Activated CD4-positive, CD25-positive, alpha-beta regulatory T cell treated with anti-CD3 and anti-CD28 coated beads, Interleukin-2, amount 50 U/mL, for 24 hours (primary cell): ENCODE measurements around the gene PTGER2.
A peak's percentile ranks its signal among the peaks of the same experiment; 100 is the strongest.

Experiments used
- ATAC-seq, 2 donors: fragments of 150-1000 bp; cut with Tn5 transposase; one replicate each; pipeline ENCODE4 v1.10.0; 2021; ENCODE audit warnings: mild to moderate bottlenecking in 1 of 2, moderate library complexity in 1 of 2

Gene PTGER2

DNA sequence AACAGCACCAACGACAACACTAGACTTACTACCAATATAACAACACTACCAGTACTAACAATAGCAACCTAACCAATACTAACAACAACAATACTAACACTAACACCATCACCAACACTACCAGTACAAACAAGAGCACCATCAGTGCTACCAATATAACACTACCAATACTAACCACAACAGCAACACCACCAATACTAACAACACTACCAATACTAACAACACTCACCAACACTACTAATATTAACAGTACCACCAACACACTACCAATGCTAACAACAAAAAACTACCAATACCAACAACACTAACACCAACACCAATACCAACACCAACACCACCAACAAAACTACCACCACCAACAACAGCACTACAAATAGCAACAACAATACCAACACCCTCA is 25.1 kb downstream of the PTGER2 start:
- ATAC-seq = no peak

DNA sequence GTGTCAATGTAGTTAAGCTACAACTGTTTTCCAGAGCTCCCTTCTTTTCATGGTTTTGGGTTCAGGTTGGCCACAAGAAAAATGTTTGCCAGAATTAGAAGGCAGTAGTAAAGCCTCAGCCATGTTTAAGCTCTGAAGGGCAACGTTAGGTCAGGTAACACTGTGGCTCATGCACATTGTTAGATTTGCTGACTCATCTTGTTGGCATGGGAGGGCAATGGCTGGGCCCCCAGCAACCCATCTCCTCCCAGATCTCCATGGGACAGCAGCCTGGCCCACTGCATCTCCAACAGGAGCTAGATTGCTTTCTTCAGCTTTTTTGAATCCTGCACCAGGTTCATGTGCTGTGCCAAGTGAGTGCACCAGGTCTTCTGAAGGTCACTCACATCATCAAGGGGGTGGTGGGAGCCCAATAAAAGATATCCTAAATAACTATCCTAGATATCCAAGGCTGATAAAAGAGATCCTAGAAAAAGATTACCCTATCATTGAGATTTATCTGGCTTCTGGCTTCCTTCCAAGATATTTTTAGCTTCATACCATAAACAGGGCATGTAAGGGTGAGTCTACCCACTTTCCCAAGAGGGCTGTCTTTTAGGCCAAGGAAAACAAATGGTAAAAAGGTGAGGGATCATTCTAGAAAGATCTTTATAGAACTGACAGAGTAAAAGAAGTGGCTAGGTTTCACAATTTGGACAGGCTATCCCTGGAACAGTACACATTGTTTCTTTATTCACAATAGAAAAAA is 28.9 kb downstream of the PTGER2 start:
- ATAC-seq = no peak

- no peak for ATAC-seq
Observed at GRCh38 chr14:52346778-52347177, 32.7 kb downstream of the PTGER2 start.

- no peak for ATAC-seq
Observed at GRCh38 chr14:52348279-52348678, 34.2 kb downstream of the PTGER2 start.

DNA sequence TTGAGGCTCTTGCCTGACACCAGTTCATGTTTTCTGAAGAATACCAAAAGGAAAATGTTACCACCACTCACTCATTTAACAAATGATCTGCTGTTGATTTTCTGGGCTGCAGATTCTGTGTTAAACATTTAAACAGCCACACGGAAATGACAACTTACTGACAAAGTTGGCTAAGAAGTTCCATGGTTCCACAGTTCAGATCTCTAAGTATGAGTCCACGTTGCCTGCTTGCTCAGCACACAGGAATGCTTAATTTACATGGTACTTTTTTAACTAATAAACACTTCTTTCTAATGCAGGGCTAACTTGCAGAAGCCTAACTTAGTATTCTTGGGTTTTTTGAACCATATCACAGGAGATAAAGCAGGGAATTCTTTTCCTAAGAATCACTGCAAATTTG is 34.7 kb downstream of the PTGER2 start:
- ATAC-seq = no peak

GRCh38 chr14:52349731-52350130 is 35.6 kb downstream of the PTGER2 start:
- ATAC-seq = peak; percentile 35 to 47

DNA sequence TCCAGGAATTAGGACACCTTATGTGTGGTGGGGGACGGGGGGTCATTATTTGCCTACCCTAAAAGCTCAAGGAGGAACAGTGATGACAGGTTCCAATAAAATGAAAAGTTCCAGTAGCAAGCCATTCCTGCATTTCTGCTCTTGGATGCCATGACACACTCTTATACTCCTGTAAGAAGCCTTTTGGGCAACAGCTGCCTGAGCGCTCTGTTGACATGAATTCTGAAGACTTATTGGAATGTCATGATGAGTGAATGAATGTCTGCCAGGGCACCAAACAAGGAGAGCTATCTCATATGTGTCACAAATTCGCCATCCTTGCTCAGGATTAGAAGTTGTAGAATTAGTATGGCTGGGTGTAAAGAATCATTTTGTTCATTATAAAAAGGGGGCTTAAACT is 36.3 kb downstream of the PTGER2 start:
- ATAC-seq = no peak

GRCh38 chr14:52351233-52352060 is 37.3 kb downstream of the PTGER2 start:
- ATAC-seq = peak; percentile 39 to 41

DNA sequence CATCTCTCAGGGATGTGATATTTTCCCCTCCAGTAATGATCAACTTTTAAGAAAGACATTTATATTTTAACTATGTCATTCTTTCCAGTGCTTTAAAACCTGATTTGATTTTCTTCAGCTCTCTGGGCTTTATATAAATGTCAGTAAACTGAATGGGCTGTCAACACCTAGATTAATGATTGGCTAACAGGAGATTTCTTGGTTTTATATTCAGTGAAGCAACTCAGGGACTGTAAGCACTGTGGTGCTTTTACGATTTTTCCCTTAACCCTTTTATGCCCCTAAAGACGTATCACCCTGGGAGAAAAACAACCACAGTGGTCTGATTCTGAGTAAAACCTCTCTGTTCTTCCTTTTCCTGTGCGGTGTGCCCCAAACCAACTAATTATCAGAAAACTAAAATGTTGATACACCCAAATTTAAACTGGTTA is 38.0 kb downstream of the PTGER2 start:
- peak; percentile 87 to 90 for ATAC-seq

DNA sequence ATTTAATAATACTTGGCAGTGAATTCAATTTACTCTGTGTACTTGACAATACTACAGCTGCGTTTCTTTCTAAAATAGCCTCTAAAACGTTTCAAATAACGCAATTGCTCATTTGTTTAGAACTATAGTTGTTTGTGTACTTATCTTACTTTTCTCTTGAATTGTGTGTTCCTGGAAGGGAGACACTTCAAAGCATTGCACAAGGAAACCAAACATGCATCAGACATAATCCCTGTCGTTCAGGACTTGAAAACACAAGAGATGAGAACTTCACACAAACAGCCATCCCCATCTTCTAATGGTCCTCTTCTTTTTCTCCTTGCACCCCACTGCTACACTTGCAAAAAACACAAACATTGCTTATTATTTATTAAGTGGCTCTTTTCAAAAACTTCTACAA is 38.5 kb downstream of the PTGER2 start:
- ATAC-seq = peak; percentile 25 to 39

DNA sequence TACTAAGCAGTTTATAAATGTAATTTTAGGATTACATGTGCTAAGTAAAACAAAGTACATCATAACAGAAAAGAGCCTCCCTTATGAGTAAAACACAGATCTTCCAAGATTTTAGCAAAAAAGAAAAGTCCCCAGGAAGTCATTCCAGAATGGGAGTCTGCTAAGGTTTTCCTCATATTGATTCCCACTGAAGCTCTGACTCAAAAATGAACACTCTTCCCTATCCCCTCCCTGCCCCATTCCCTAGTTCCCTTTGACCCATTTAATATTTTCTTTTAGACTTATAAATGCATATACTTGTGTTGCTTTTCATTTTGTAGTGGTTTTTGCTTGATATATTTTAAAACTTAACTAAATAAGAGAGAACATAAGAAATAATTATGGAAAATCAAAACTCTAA is 40.1 kb downstream of the PTGER2 start:
- no peak for ATAC-seq

DNA sequence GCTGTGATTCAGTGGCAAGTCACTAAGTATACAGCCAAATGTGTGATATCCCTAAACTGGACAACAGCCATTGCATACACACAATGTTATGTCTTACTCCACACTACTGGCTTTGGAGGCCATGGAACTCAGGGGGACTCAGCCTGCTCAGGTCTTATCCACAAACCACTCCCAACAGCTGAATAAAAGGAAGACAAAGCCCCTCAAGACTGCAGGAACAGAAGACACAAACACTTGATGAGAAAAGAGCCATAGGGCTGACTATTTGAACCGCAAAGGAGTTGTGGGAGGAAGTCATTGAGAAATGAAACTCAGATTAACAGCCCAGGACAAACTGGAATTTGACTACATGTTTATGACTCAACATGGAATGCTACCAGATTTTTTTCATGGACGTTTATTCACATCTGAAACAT is 40.9 kb downstream of the PTGER2 start:
- ATAC-seq = no peak

DNA sequence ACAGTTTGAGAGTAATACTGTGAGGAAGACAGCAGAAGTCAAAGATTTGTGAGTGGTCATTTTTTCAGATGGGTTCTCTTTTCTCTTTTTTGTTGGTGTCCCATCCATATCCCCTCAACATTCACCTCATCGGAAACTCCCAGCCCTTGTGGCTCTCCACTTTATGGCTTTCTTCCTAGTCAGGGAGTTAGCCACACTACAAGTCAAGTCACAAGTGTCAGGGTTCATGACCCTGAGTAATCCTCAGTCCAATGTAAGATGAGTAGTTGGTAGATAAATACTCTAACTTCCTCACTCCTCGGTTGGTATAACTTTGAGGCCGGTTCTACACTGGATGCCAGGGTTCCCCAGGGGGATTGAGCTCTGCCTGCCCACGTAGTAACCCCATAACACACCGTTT is 41.4 kb downstream of the PTGER2 start:
- no peak for ATAC-seq

DNA sequence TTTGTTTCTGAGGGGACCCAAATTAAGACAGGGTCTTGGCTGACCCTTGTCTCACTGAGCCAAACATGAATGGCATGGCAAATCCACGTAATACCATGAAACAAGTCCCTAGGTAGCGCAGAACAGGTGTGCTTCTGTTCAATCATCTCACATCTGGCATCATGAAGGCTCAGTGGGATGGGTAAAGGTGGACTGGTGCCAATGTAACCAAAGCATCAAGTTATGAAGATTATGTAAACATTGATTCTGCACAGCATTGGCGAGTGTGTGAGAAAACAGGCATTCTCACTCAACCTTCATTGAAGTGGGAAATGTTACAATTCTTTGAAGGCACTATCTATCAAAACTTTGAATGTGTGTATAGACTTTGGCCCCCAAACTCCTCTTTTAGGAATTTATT is 41.9 kb downstream of the PTGER2 start:
- ATAC-seq = no peak

GRCh38 chr14:52360831-52361230 is 46.7 kb downstream of the PTGER2 start:
- ATAC-seq = no peak

DNA sequence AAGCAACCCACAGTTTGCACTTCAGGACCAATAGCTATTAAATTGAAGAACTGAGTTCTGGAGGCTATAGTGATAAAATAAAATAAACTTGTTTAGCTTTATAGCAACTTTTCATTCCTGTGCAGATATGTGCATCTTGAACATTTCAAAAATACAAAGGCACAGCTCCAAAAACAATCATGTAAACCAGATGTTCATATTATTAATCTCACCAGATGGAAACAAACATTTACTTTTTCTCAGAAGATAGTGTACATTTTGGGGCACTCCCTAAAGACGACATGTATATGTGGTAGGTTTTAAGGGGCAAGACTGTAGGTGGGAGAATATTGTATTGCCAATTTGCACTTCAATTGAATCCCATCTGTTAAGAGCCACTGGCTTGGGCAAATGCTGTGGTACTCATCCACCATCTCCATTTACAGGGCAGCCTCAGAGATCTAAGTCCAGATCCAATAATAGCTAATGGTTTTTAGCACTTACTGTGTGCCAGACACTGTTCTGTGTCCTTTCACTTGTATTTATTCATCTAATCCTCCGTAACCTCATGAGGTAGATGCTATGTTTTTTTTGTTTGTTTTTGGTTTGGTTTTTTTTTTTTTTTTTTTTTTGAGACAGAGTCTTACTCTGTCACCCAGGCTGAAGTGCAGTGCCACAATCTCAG is 49.1 kb downstream of the PTGER2 start:
- ATAC-seq = no peak

DNA sequence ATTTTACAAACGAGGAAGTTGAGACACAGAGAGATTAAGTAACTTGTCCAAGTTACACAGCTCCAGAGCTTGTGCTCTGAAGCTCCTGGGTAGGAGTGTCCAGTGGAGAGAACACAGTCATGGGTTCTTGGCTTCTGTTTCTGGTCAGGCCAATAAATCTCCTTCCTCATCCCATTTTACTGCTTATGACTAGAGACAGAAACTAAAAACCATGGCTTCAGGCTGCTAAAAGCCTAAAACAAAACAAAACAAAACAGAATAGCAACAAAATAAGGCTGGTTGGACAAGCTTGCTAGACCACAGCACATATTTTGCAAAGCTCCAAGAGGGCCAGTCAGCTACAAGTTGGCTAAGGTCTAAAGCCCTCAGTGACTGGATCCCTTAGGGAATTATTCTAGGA is 49.8 kb downstream of the PTGER2 start:
- ATAC-seq = no peak

GRCh38 chr14:52365071-52365470 is 51.0 kb downstream of the PTGER2 start:
- no peak for ATAC-seq

- ATAC-seq = no peak
Observed at GRCh38 chr14:52366796-52367315, 52.7 kb downstream of the PTGER2 start.

GRCh38 chr14:52369305-52369801 is 55.2 kb downstream of the PTGER2 start:
- no peak for ATAC-seq

DNA sequence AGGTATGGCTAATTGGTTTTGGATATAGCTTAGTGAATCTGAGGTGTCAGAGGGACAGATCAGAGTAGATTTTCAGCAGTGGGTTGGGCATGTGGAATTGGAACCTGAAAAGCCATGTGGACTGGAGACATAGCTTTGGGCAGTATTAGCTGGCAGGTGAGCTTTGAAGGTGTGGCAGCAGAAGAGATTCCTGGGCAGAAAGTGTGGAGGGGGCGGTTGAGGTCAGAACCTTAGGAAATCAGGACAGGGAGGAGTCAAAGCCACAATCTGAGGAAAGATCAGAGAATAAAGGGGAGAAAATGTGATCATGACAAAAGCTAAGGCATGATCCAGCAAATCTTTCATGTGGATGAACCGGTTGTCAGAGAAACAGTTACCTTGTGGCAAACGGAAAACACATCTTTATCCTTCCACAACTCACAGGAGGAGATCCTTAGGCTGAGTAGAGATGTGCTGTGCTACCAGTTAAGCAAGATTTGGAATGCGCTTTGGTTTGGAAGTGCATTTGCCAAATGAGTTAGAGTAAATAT is 56.4 kb downstream of the PTGER2 start:
- ATAC-seq = no peak

DNA sequence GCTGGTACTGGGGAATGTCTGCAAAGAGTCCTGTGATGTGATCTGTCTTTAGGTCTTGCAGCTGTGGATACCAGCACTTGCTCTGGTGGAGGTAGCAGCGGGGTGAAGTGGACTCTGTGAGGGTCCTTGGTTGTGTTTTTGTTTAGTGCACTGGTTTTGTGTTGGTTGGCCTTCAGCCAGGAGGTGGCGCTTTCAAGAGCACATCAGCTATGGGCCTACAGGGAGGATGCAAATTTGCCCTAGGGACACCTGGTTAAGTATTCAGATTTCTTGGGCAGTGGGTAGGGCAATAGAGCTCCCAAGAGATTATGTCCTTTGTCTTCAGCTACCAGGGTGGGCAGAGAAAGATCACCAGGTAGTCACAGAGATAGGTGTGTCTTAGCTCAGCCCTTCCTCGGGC is 63.8 kb downstream of the PTGER2 start:
- ATAC-seq = no peak
